Measurements from ENCODE around the gene UCK2. TPM values are rescaled to one million over a fixed set of nuclear protein-coding genes. Genes with fewer than 3 reads are reported as not detected.

Gene UCK2
- total RNA-seq, 1 donor from 2014 or later = 14.7 TPM

- TF ChIP-seq CTCF (IDR thresholded peaks at IDR 0.05) = no peak
- Histone ChIP-seq H3K4me3 (no peak overlapping the region), H3K27ac (no peak overlapping the region), H3K27me3 (no peaks in the 10 kb centered on the region), H3K4me1 (no peaks in the 10 kb centered on the region), H3K9me3 (no peaks in the 10 kb centered on the region), H3K36me3 (no peaks in the 10 kb centered on the region)
- ATAC-seq = no peak
- intact Hi-C loops (cut with DNase I) = no loop called here
- no peak for DNase-seq
Measured at GRCh38 chr1:165891111-165891860, 63.9 kb downstream of the UCK2 start.

- ATAC-seq (no peak), DNase-seq (no peak)
- Histone ChIP-seq H3K4me3 (no peak overlapping the region), H3K9me3 (no peaks in the 10 kb centered on the region), H3K27ac (no peak overlapping the region), H3K4me1 (no peaks in the 10 kb centered on the region), H3K36me3 (no peaks in the 10 kb centered on the region), H3K27me3 (no peaks in the 10 kb centered on the region)
- TF ChIP-seq CTCF (IDR thresholded peaks at IDR 0.05) = no peak
- intact Hi-C loops (cut with DNase I) = no loop called here
Measured at GRCh38 chr1:165892935-165893334, 65.5 kb downstream of the UCK2 start.

DNA sequence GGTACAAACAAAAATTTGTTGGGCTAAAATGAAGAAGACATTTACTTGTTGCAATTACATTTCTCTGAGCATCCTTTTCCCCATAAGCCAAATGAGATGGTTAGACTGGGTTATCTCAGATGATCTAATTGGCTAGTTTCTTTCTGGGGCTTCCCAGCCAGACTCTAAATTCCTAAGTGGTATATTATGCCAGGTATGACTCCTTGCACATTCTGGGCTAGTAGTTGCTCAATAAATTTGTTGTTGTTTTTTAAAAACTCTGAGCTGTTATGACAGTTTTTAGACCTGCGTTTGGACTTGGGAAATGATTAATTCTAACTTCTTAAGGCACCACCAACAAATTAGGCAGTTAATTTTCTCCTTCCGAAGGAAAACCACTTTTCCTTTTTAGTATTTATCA lies 66.1 kb downstream of the UCK2 start:
- no peak for DNase-seq
- no peak for ATAC-seq
- no peaks in the 10 kb centered on the region for H3K9me3 ChIP-seq
- peaks cover 2% of the 10 kb centered on the region for H3K4me1 ChIP-seq
- no peak overlapping the region for H3K27ac ChIP-seq
- no peak for TF ChIP-seq CTCF (IDR thresholded peaks at IDR 0.05)
- no peaks in the 10 kb centered on the region for H3K27me3 ChIP-seq
- H3K4me3 ChIP-seq = no peak overlapping the region
- intact Hi-C loops (cut with DNase I) = no loop called here
- H3K36me3 ChIP-seq = no peaks in the 10 kb centered on the region

- H3K4me3 ChIP-seq = no peak overlapping the region
- no peak overlapping the region for H3K27ac ChIP-seq
- intact Hi-C loops (cut with DNase I) = no loop called here
Measured at GRCh38 chr1:165894591-165894990, 67.2 kb downstream of the UCK2 start.

DNA sequence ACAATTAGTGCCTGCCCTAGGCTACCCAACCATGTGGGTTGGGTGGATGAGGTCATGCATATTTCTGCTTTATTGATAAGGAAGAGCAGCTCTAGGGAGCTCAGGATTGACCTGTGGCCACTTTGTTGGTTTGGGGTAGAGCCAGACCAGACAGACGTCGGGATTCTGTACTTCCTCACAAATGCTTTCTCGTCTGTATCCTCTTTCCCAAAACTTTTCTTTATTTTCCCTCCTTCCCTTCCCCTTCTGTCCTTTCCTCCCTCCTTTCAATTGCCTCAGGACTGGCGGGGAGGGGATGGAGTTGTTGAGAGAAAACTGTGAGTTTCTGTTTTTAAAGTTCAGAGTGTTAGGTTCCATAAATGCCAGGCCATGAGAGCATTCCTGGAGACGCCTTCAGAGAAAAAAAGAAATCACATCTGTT lies 68.0 kb downstream of the UCK2 start:
- intact Hi-C loops (cut with DNase I) = no loop called here
- Histone ChIP-seq H3K4me3 (no peak overlapping the region), H3K27ac (no peak overlapping the region), H3K9me3 (no peaks in the 10 kb centered on the region), H3K36me3 (no peaks in the 10 kb centered on the region), H3K27me3 (no peaks in the 10 kb centered on the region), H3K4me1 (peaks cover 19% of the 10 kb centered on the region)
- no peak for TF ChIP-seq CTCF (IDR thresholded peaks at IDR 0.05)
- ATAC-seq (no peak), DNase-seq (no peak)

More at GRCh38 chr1:165894591-165894990, 67.2 kb downstream of the UCK2 start:
- H3K27me3 ChIP-seq = no peaks in the 10 kb centered on the region
- no peaks in the 10 kb centered on the region for H3K9me3 ChIP-seq
- H3K36me3 ChIP-seq = no peaks in the 10 kb centered on the region
- peaks cover 11% of the 10 kb centered on the region for H3K4me1 ChIP-seq
- TF ChIP-seq CTCF (IDR thresholded peaks at IDR 0.05) = no peak
- DNase-seq = no peak
- no peak for ATAC-seq

All from upper lobe of right lung (tissue), 1 donor.